GM21723 (cell line): ENCODE results near the gene CCSER2.
"Not testable (repeated sequence)": the region's sequence is repeated elsewhere in the genome, so short reads cannot be mapped to it uniquely, and the experiment has no call there.

Experiments used
- ATAC-seq: cut with Tn5 transposase; IDR thresholded peaks from one replicate; pipeline ENCODE4 v1.9.1; 2021; ENCODE audit warnings: mild to moderate bottlenecking, moderate library complexity; ENCODE audit not compliant: unreplicated experiment

The CCSER2 gene

GRCh38 chr10:84447701-84448400 lies 119.5 kb downstream of the CCSER2 start:
- no peak for ATAC-seq

- not testable (repeated sequence) for ATAC-seq
Observed at GRCh38 chr10:84449351-84449750, 121.0 kb downstream of the CCSER2 start.

- ATAC-seq: no peak
Observed at GRCh38 chr10:84452003-84452402, 123.6 kb downstream of the CCSER2 start.

- ATAC-seq: no peak
Observed at GRCh38 chr10:84453303-84453702, 124.9 kb downstream of the CCSER2 start.

- no peak for ATAC-seq
Observed at GRCh38 chr10:84456126-84456525, 127.7 kb downstream of the CCSER2 start.

GRCh38 chr10:84460520-84460919 lies 132.1 kb downstream of the CCSER2 start:
- ATAC-seq: no peak

GRCh38 chr10:84469470-84469869 lies 141.1 kb downstream of the CCSER2 start:
- no peak for ATAC-seq

- ATAC-seq: no peak
Observed at GRCh38 chr10:84473136-84473535, 144.7 kb downstream of the CCSER2 start.

- ATAC-seq: no peak
Observed at GRCh38 chr10:84477398-84478128, 149.2 kb downstream of the CCSER2 start.

GRCh38 chr10:84478151-84478550 lies 149.8 kb downstream of the CCSER2 start:
- no peak for ATAC-seq

GRCh38 chr10:84478679-84479078 lies 150.3 kb downstream of the CCSER2 start:
- ATAC-seq: no peak

GRCh38 chr10:84484541-84484940 lies 156.2 kb downstream of the CCSER2 start:
- ATAC-seq: no peak

- no peak for ATAC-seq
Observed at GRCh38 chr10:84493361-84493760, 165.0 kb downstream of the CCSER2 start.

- no peak for ATAC-seq
Observed at GRCh38 chr10:84493951-84494848, 165.8 kb downstream of the CCSER2 start.

- ATAC-seq: no peak
Observed at GRCh38 chr10:84494849-84495180, 166.4 kb downstream of the CCSER2 start.

- ATAC-seq: no peak
Observed at GRCh38 chr10:84497978-84498377, 169.6 kb downstream of the CCSER2 start.

GRCh38 chr10:84499039-84499438 lies 170.7 kb downstream of the CCSER2 start:
- ATAC-seq: not testable (repeated sequence)

GRCh38 chr10:84499846-84500245 lies 171.5 kb downstream of the CCSER2 start:
- ATAC-seq: no peak

- ATAC-seq: no peak
Observed at GRCh38 chr10:84510121-84510520, 181.7 kb downstream of the CCSER2 start.

GRCh38 chr10:84511106-84511505 lies 182.7 kb downstream of the CCSER2 start:
- ATAC-seq: no peak

- no peak for ATAC-seq
Observed at GRCh38 chr10:84511709-84512285, 183.4 kb downstream of the CCSER2 start.
